Measurements from ENCODE around the gene TNNC1. TPM values are rescaled to one million over a fixed set of nuclear protein-coding genes. Genes with fewer than 3 reads are reported as not detected.

TNNC1 gene
- total RNA-seq, 1 experiment from 2014 or later: 5.6 TPM

DNA sequence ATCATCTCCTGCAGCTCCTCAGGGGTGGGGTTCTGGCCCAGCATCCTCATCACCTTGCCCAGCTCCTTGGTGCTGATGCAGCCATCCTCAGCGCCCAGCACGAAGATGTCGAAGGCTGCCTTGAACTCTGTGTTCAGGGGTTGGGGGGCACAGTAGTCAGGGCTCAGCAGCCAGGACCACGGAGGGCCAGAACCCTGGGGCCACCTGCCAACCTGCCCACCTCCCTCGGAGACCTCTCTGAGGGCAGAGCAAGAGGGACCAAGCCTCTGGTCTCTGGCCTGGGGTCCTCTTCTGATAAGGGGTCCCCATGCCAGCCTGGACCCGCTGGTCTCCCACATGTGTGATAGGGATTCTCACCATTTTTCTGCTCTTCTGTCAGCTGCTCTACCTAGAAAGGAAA lies 1.7 kb downstream of the TNNC1 start:
- H3K56ac ChIP-seq (ENCODE audit: insufficient read length, low read depth, low read length): no peak overlapping the region
- H4K91ac ChIP-seq (ENCODE audit: insufficient read length, low read depth, low read length): no peak overlapping the region
- Mint-ChIP-seq H3K27ac (no peak overlapping the region), H3K27me3 (ENCODE audit: low read depth) (no peaks in the 10 kb centered on the region; the same call in 1 of the 2 replicates), H3K4me3 (no peak overlapping the region), H3K36me3 (ENCODE audit: insufficient read depth in 1 of 3, low read depth in 3 of 3) (peaks cover 1 to 2% (median 1%) of the 10 kb centered on the region in 3 experiments; a peak in 6 of 7 replicates), H3K4me1 (peaks cover 37 to 49% of the 10 kb centered on the region in 2 experiments), H3K9me3 (no peaks in the 10 kb centered on the region)
- no peak overlapping the region for H3K4ac ChIP-seq (ENCODE audit: low read depth, low read length)
- no peak overlapping the region for H2BK5ac ChIP-seq (ENCODE audit: insufficient read length, low read length)
- H3K23ac ChIP-seq (ENCODE audit: insufficient read length, low read depth, low read length): no peak overlapping the region
- no peak overlapping the region for H4K5ac ChIP-seq (ENCODE audit: insufficient read length, low read depth, low read length)
- H3K9me3 ChIP-seq (ENCODE audit: control insufficient read depth, low read depth, low read length): no peaks in the 10 kb centered on the region
- H3K27me3 ChIP-seq (ENCODE audit: insufficient read depth, low read length): no peaks in the 10 kb centered on the region
- H2BK15ac ChIP-seq (ENCODE audit: low read depth, low read length): no peak overlapping the region
- H4K20me1 ChIP-seq (ENCODE audit: control insufficient read depth, insufficient read depth, insufficient read length): no peaks in the 10 kb centered on the region
- H3T11ph ChIP-seq (ENCODE audit: low read length): no peak overlapping the region
- WGBS (ENCODE audit: extremely low coverage, insufficient read length, low lambda C conversion rate): no CpG with 5 or more reads among the region's 6 CpGs
- H4K8ac ChIP-seq (replicated peaks; ENCODE audit: insufficient read length, low read depth, low read length): no peak overlapping the region
- peaks cover 4% of the 10 kb centered on the region for H3K23me2 ChIP-seq (ENCODE audit: insufficient read length, low read depth, low read length, poor library complexity, severe bottlenecking)
- no peak overlapping the region for H3K18ac ChIP-seq (ENCODE audit: insufficient read length, low read depth, low read length)
- no peaks in the 10 kb centered on the region for H3K79me1 ChIP-seq (ENCODE audit: insufficient read depth, low read depth, low read length, poor library complexity, severe bottlenecking)
- peak; percentile 17 for DNase-seq
- H2BK120ac ChIP-seq (ENCODE audit: low read depth, low read length, poor library complexity, severe bottlenecking): no peak overlapping the region
- H2AK5ac ChIP-seq (ENCODE audit: insufficient read length, low read length): no peak overlapping the region
- no peak overlapping the region for H2BK20ac ChIP-seq (ENCODE audit: low read depth, low read length, poor library complexity, severe bottlenecking)
- no peak overlapping the region for H2AFZ ChIP-seq (ENCODE audit: low read length)
- peaks cover 3% of the 10 kb centered on the region; the same call in 1 of the 2 replicates for H3K79me2 ChIP-seq (ENCODE audit: insufficient read depth, low read length)
- H3K4me1 ChIP-seq (ENCODE audit: insufficient read depth, low read length): no peaks in the 10 kb centered on the region; the same call in 1 of the 2 replicates
- no peak overlapping the region for H2BK12ac ChIP-seq (ENCODE audit: insufficient read length, low read depth, low read length)
- no peak overlapping the region for H3K4me2 ChIP-seq (ENCODE audit: insufficient read depth, insufficient read length, low read length)
- no peak for TF ChIP-seq CTCF (conservative IDR thresholded peaks at IDR 0.05)
- no peak overlapping the region for H3K14ac ChIP-seq (ENCODE audit: insufficient read depth, low read length)
- no peak overlapping the region for H3K9ac ChIP-seq (ENCODE audit: extremely low read depth, insufficient read length, low read length)
- no peak overlapping the region for H3K27ac ChIP-seq (ENCODE audit: insufficient read length, low read depth, low read length)
